ENCODE results near the gene EDAR. TPM values are rescaled to one million over a fixed set of nuclear protein-coding genes. Genes with fewer than 3 reads are reported as not detected.

EDAR gene
- total RNA-seq, 1 donor from 2014 or later, result not detected

DNA sequence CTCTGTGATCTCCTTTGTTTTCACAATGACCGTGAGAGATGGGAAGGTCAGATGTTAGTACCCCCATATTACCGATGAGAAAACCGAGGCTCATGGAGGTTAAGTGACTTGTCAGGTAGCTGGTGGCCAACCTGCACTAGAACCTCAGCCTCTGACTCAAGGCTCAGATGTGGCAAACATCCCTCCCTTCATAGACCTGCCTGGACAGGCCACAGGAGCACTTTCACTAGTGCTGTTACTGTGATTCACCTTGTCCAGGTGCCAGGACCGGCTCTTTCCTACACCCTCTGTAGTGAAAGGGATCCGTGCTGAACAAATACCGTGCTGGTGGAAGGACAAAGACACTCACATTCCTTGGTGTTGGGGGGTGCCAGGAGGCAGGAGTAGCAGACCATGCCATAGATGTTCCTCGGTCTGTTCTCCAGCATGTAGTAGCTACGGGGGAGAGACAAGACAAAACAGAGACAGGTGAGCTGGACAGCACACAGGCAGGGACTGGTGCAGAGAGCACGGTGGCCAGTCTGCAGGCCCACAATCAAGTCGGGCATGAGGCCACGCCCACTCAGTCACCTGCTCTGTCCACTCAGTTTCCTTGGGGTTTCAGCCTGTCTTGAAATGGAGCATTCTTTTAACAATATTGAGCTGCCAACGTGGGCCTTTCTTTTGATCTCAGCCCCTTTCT, 65.9 kb downstream of the EDAR start:
- Mint-ChIP-seq H3K27me3 (ENCODE audit: low read depth, unreplicated experiment) (peaks cover 75% of the 10 kb centered on the region), H3K4me1 (ENCODE audit: low read depth, unreplicated experiment) (no peaks in the 10 kb centered on the region), H3K9me3 (ENCODE audit: unreplicated experiment) (no peaks in the 10 kb centered on the region), H3K4me3 (ENCODE audit: unreplicated experiment) (no peak overlapping the region), H3K27ac (ENCODE audit: unreplicated experiment) (no peak overlapping the region), H3K36me3 (ENCODE audit: low read depth, unreplicated experiment) (no peaks in the 10 kb centered on the region)
- peaks cover 2% of the 10 kb centered on the region for H4K20me1 ChIP-seq (ENCODE audit: insufficient read depth, low read length)
- no peaks in the 10 kb centered on the region for H3K79me2 ChIP-seq (ENCODE audit: insufficient read depth, low read length)
- no peak overlapping the region for H3K27ac ChIP-seq (ENCODE audit: low read depth, low read length)
- H3K9me3 ChIP-seq (ENCODE audit: insufficient read depth, low read depth, low read length), result no peaks in the 10 kb centered on the region
- H3K27me3 ChIP-seq (ENCODE audit: insufficient read depth, low read length), result peaks cover 6% of the 10 kb centered on the region
- TF ChIP-seq EZH2 (IDR thresholded peaks at IDR 0.05; ENCODE audit: insufficient read depth, low read length), result no peak
- TF ChIP-seq, protein P1, sequence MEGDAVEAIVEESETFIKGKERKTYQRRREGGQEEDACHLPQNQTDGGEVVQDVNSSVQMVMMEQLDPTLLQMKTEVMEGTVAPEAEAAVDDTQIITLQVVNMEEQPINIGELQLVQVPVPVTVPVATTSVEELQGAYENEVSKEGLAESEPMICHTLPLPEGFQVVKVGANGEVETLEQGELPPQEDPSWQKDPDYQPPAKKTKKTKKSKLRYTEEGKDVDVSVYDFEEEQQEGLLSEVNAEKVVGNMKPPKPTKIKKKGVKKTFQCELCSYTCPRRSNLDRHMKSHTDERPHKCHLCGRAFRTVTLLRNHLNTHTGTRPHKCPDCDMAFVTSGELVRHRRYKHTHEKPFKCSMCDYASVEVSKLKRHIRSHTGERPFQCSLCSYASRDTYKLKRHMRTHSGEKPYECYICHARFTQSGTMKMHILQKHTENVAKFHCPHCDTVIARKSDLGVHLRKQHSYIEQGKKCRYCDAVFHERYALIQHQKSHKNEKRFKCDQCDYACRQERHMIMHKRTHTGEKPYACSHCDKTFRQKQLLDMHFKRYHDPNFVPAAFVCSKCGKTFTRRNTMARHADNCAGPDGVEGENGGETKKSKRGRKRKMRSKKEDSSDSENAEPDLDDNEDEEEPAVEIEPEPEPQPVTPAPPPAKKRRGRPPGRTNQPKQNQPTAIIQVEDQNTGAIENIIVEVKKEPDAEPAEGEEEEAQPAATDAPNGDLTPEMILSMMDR (IDR thresholded peaks at IDR 0.05; ENCODE audit: insufficient read depth, low read depth, low read length), result no peak
- no peak overlapping the region for H2AFZ ChIP-seq (ENCODE audit: low read depth, low read length)
- H3K4me1 ChIP-seq (ENCODE audit: insufficient read depth, low read length), result peaks cover 6% of the 10 kb centered on the region
- no peak overlapping the region for H3K9ac ChIP-seq (ENCODE audit: low read length)
- no peaks in the 10 kb centered on the region for H3K36me3 ChIP-seq (ENCODE audit: insufficient read depth, low read length)
- H3K4me3 ChIP-seq (ENCODE audit: insufficient read depth, low read depth, low read length), result no peak overlapping the region
- no peak for DNase-seq (ENCODE audit: low read depth)
- H3K4me2 ChIP-seq (ENCODE audit: low read length), result no peak overlapping the region
- FAIRE-seq, result no peak

- Histone ChIP-seq H4K20me1 (ENCODE audit: insufficient read depth, low read length) (no peaks in the 10 kb centered on the region), H3K4me2 (ENCODE audit: low read length) (no peak overlapping the region), H3K4me3 (ENCODE audit: insufficient read depth, low read depth, low read length) (no peak overlapping the region), H3K4me1 (ENCODE audit: insufficient read depth, low read length) (peaks cover 6% of the 10 kb centered on the region), H3K9me3 (ENCODE audit: insufficient read depth, low read depth, low read length) (no peaks in the 10 kb centered on the region), H3K9ac (ENCODE audit: low read length) (no peak overlapping the region), H2AFZ (ENCODE audit: low read depth, low read length) (peak overlapping the region; percentile 18), H3K36me3 (ENCODE audit: insufficient read depth, low read length) (no peaks in the 10 kb centered on the region), H3K79me2 (ENCODE audit: insufficient read depth, low read length) (no peaks in the 10 kb centered on the region), H3K27me3 (ENCODE audit: insufficient read depth, low read length) (peaks cover 8% of the 10 kb centered on the region), H3K27ac (ENCODE audit: low read depth, low read length) (no peak overlapping the region)
- Mint-ChIP-seq H3K9me3 (ENCODE audit: unreplicated experiment) (no peaks in the 10 kb centered on the region), H3K27ac (ENCODE audit: unreplicated experiment) (no peak overlapping the region), H3K27me3 (ENCODE audit: low read depth, unreplicated experiment) (peaks cover 73% of the 10 kb centered on the region), H3K4me1 (ENCODE audit: low read depth, unreplicated experiment) (no peaks in the 10 kb centered on the region), H3K36me3 (ENCODE audit: low read depth, unreplicated experiment) (no peaks in the 10 kb centered on the region), H3K4me3 (ENCODE audit: unreplicated experiment) (no peak overlapping the region)
- no peak for TF ChIP-seq EZH2 (IDR thresholded peaks at IDR 0.05; ENCODE audit: insufficient read depth, low read length)
- TF ChIP-seq, protein P1 (IDR thresholded peaks at IDR 0.05; ENCODE audit: insufficient read depth, low read depth, low read length), result no peak
- no peak for FAIRE-seq
- peak; percentile 62 for DNase-seq (ENCODE audit: low read depth)
These were observed 66.7 kb downstream of the EDAR start for GRCh38 chr2:108922141-108922915.

Measured in astrocyte (in vitro differentiated cells and primary cell).